Ishikawa (cell line): ENCODE measurements around the gene RABAC1.

Experiments
- CEBPB ChIP-seq: IDR thresholded peaks from 2 replicates; pipeline ENCODE4 v1.6.1; 2012
- CREB1 ChIP-seq: IDR thresholded peaks from 2 replicates; pipeline ENCODE4 v1.6.1; 2012; ENCODE audit warnings: low read depth
- EGR1 ChIP-seq: IDR thresholded peaks from 2 replicates; pipeline ENCODE4 v1.6.1; 2012
- EP300 ChIP-seq: IDR thresholded peaks from 2 replicates; pipeline ENCODE4 v1.6.1; 2012; ENCODE audit warnings: borderline replicate concordance
- FOXM1 ChIP-seq: IDR thresholded peaks from 2 replicates; pipeline ENCODE4 v1.6.1; 2012; ENCODE audit warnings: low read depth, borderline replicate concordance
- MAX ChIP-seq: IDR thresholded peaks from 2 replicates; pipeline ENCODE4 v1.6.1; 2012
- NFIC ChIP-seq: IDR thresholded peaks from 2 replicates; pipeline ENCODE4 v1.6.1; 2012
- RAD21 ChIP-seq: IDR thresholded peaks from 2 replicates; pipeline ENCODE4 v1.6.1; 2012; ENCODE audit warnings: low read depth
- REST ChIP-seq: IDR thresholded peaks from 2 replicates; pipeline ENCODE4 v1.6.1; 2012; ENCODE audit warnings: low read depth, mild to moderate bottlenecking
- TAF1 ChIP-seq: IDR thresholded peaks from 2 replicates; pipeline ENCODE4 v1.6.1; 2012; ENCODE audit warnings: low read depth, mild to moderate bottlenecking
- TCF12 ChIP-seq: IDR thresholded peaks from 2 replicates; pipeline ENCODE4 v1.6.1; 2012; ENCODE audit warnings: low read depth
- TEAD4 ChIP-seq: IDR thresholded peaks from 2 replicates; pipeline ENCODE4 v1.6.1; 2012
- USF1 ChIP-seq: IDR thresholded peaks from 2 replicates; pipeline ENCODE4 v1.6.1; 2012
- YY1 ChIP-seq: IDR thresholded peaks from 2 replicates; pipeline ENCODE4 v1.6.1; 2012; ENCODE audit warnings: low read depth
- ZBTB7A ChIP-seq: IDR thresholded peaks from 2 replicates; pipeline ENCODE4 v1.6.1; 2012; ENCODE audit warnings: low read depth

Gene RABAC1

GRCh38 chr19:41994994-41995958 lies 36.2 kb upstream of the RABAC1 start:
- TF ChIP-seq REST (no peak), NFIC (no peak), RAD21 (no peak), TAF1 (no peak)

- TF ChIP-seq NFIC (no peak), EP300 (no peak), RAD21 (no peak), TAF1 (no peak), TCF12 (no peak), MAX (no peak), CEBPB (no peak), ZBTB7A (no peak), EGR1 (no peak), TEAD4 (no peak), CREB1 (no peak), FOXM1 (no peak), USF1 (no peak), REST (no peak), YY1 (no peak)
Measured at GRCh38 chr19:41994521-41994971, 35.4 kb upstream of the RABAC1 start.

GRCh38 chr19:41993612-41994483 lies 34.7 kb upstream of the RABAC1 start, which contains the start of gene ATP1A3:
Gene ATP1A3 (minus strand): TSS chr19:41994230. CDS start chr19:41994076, 154 bp downstream.
- TF ChIP-seq ZBTB7A (peak; percentile 56; the same call in 1 of the 2 replicates), TEAD4 (no peak)

- no peak for TF ChIP-seq TAF1
- TF ChIP-seq EP300: no peak
- no peak for TF ChIP-seq REST
Measured at GRCh38 chr19:41991025-41991424, 31.9 kb upstream of the RABAC1 start.

GRCh38 chr19:41990615-41991014 lies 31.5 kb upstream of the RABAC1 start:
- no peak for TF ChIP-seq CREB1
- TF ChIP-seq CEBPB: no peak
- no peak for TF ChIP-seq REST
- TF ChIP-seq YY1: no peak
- no peak for TF ChIP-seq RAD21
- TF ChIP-seq MAX: no peak
- no peak for TF ChIP-seq FOXM1
